Epithelial cell of proximal tubule (primary cell): ENCODE data around the gene ERC2. TPM values are rescaled to one million over a fixed set of nuclear protein-coding genes. Genes with fewer than 3 reads are reported as not detected.

Experiments
- DNase-seq: peaks from one replicate; pipeline ENCODE4 v3.0.0-alpha.2; 2011; ENCODE audit warnings: low read depth
- H3K4me3 ChIP-seq: 2 replicates; pipeline ENCODE4 v1.5.1; 2011; ENCODE audit warnings: low read depth, mild to moderate bottlenecking, low read length
- total RNA-seq: library from RNA; depleted of rRNA; stranded (reverse); fragments of >200 nt; gene quantifications from 2 replicates; pipeline ENCODE4 v1.2.3, GENCODE V29; 2015
- TF ChIP-seq, protein P1 (sequence below): conservative IDR thresholded peaks from 2 replicates; pipeline ENCODE4 v1.5.1; 2012; ENCODE audit warnings: low read depth, mild to moderate bottlenecking, low read length

Gene ERC2
- total RNA-seq, 1 donor from 2014 or later, result 2.7 TPM

DNA sequence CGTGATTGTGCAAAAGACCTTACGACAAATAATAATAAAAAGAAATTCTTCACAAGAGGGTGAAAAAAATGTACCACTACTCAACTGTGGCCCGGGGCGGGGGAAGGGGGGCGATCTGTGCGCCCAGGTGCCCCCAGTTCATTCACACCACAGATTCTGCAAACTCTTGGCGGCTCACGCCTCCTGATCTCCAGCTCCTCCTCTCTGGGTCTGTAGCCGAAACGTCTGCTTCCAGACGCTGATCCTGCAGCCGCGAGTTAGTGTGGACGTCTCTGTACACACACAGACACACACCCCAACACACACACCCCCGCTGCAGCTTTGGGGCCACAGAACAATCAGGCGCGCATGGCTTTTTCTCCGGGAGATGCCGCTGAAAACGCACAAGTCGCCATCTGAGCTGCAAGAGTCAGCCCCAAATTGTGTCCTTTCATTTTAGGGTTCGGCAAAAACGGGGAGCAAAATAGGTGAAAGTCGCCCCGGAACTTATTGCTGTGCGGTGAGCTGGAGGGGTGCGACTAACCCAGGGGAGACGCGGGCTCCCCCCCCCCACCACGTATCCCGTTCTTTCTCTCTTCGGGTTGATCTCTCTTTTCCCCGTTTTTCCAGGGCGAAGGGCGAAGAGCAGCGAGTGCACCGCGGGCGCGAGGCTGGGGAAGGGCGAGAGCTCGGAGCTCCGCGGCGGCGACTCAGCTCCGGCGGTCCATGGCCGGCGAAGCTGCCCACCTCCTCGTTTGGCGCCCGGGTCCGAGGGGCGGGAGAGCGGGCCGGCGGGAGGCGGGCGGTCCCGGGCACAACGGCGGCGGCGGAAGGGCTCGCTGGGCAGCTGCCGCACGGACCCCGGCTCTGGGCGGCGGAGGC, 980.7 kb downstream of the ERC2 start:
- TF ChIP-seq, protein P1, sequence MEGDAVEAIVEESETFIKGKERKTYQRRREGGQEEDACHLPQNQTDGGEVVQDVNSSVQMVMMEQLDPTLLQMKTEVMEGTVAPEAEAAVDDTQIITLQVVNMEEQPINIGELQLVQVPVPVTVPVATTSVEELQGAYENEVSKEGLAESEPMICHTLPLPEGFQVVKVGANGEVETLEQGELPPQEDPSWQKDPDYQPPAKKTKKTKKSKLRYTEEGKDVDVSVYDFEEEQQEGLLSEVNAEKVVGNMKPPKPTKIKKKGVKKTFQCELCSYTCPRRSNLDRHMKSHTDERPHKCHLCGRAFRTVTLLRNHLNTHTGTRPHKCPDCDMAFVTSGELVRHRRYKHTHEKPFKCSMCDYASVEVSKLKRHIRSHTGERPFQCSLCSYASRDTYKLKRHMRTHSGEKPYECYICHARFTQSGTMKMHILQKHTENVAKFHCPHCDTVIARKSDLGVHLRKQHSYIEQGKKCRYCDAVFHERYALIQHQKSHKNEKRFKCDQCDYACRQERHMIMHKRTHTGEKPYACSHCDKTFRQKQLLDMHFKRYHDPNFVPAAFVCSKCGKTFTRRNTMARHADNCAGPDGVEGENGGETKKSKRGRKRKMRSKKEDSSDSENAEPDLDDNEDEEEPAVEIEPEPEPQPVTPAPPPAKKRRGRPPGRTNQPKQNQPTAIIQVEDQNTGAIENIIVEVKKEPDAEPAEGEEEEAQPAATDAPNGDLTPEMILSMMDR, result no peak
- H3K4me3 ChIP-seq, result peak overlapping the region; percentile 87
- DNase-seq, result no peak

DNA sequence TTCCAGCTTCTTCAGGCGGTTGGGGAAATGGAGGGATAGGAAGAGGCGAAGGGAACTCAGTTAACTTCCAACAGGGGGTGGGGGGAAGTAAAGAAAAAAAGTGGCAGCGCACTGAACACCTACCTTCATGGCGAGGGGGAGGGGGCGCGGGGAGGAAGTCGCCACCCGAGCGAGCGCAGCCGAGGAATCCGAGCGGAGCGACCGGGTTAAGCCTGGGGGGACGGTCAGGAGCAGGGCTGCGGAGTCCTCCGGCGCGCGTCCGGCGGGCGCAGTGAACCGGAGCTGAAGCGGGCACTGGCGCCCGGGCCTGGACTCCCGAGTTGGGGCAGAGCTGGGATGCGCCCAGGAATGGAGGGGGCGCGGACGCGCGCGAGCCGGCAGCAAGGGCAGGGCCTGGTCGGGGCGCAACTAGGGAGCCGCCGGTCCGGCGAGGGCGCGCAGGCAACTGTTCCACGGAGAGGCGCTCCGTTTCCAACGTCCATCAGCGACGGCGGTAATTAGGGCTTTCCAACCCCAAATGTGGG, 981.3 kb downstream of the ERC2 start, which contains the start of gene WNT5A:
Gene WNT5A, minus strand, starts transcription at position 450 of the 524 bp plus-strand sequence. Its CDS starts 321 bp downstream, at position 129.
- TF ChIP-seq, protein P1, result no peak

DNA sequence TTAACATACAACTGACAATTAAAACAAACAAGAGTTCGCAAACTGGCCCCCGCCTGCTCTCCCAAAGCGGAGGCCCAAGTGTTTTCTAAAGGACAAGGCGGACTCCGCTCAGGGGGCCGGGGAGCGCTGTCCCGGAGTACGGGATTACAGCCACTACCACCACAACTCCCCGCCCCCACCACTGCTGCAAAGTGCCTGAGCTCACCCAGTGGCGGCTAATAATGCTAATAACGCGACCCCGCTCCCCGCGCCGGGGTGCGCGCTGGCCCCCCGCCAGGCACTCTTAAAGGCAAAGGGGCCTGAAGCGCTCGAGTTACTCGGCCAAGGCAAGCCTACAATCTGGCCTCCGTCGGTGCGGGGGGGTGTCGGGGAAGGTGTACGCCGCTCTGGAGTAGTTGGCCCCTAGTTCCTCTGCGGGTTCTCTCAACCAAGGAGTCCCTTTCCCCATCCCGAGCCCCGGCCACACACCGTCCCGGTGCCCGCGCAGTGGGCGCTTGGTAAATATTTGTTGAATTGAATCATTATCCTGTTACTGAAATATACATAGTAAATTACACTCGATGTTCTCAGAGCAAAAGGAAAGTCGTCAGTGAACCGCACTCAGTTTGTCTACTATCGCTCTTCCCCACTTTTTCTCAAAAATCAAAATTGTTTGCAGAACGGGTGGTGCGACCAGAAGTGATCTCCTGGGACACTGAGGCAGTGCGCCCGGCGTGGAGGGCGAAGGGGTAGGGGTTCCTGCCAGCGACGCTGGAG, 982.0 kb downstream of the ERC2 start:
- TF ChIP-seq, protein P1, result no peak
- peak overlapping the region; percentile 87 for H3K4me3 ChIP-seq
- no peak for DNase-seq

More for the DNA sequence above, 981.3 kb downstream of the ERC2 start, which contains the start of gene WNT5A:
- peak within 1 kb of the TSS; percentile 87 for H3K4me3 ChIP-seq
- DNase-seq, result no peak

DNA sequence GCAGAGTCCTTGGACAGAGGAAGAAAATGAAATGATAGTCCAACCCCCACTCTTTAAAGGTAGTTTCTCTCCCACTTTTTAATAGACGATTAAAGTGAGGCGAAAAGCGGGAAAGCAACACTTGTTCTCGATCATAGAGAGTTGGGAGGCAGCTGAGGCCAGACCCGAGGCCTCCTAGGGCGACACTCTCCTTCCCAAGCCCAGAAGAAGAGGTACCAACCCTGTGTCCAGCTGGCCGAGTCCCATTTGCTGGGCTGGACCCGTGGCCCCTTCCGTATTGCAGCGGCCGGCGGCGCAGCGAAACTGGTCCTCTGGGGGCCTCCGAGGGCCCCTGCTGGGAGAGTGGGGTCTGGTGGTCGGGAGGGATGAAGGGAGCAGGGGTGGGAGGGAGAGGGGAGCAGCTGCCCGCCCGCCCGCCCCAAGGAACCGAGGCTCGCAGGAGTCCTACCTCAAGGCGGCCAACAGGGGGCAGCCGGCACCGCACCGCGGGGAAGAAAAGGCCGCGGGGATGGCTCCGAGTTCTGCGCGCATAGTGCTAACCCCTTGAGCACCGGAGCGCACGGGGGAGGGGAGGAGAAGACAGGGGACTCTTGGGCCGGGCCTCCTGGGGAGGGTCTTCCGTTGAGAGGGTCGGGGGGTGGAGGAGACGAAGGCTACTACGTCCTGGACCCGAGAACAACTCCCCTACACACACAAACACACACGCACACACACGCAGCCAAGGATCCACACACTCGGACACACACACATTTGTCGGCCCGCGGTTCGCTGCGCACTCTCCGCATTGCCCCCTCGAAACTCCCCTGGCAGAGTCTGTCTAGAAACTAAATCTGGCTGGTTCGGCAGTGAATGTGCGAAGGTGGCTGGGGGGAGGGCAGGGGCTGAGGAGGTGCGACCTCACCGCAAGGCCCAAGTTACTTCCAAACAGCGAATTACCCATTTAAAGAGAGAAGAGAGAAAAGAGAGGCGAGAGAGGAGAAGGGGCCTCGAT, 983.2 kb downstream of the ERC2 start:
- DNase-seq, result no peak

DNA sequence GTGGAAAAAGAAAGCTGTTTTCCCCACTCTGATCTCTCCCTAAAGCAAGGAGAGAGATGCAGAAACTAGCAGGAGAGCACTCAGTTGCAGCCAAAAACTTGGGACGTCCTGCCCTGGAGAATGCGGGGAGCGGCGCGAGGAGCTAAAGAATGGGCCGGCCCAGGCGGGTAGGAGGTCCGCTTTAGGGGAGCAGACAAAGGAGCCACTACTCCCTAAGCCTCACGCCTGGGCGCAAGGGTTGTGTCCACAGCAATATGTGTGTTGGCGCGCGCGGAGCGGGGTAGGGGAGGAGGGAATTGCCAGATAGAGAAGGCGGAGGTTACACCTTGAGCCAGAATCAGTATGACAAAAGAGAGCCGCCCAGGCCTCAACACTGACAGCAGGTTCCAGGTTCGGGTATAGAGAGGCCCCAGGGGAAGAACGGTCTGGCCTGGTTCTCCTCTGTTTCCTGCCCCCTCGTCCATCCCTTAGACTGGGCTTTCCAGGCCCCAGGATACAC, 984.0 kb downstream of the ERC2 start:
- H3K4me3 ChIP-seq, result peak overlapping the region; percentile 87
- TF ChIP-seq, protein P1, result no peak
- DNase-seq, result no peak

More for the DNA sequence above, 983.2 kb downstream of the ERC2 start:
- TF ChIP-seq, protein P1, result peak; percentile 60
- H3K4me3 ChIP-seq, result peak overlapping the region; percentile 87
